H9 (cell line): ENCODE results near the gene SPPL3. TPM values are rescaled to one million over a fixed set of nuclear protein-coding genes. Genes with fewer than 3 reads are reported as not detected.

Experiments
- DNase-seq: peaks from one replicate; pipeline ENCODE4 v3.0.0-alpha.2; 2017
- H2AFZ ChIP-seq: one replicate; pipeline ENCODE4 v1.6.1; 2013; ENCODE audit warnings: mild to moderate bottlenecking, low read length, control low read depth, moderate library complexity
- H2AK5ac ChIP-seq: 2 replicates; pipeline ENCODE4 v1.6.1; 2013; ENCODE audit warnings: low read length, control low read depth, mixed read lengths; ENCODE audit not compliant: insufficient read length
- H2BK120ac ChIP-seq: one replicate; pipeline ENCODE4 v1.6.1; 2013; ENCODE audit warnings: low read depth, mild to moderate bottlenecking, low read length, control low read depth, inconsistent platforms; ENCODE audit not compliant: poor library complexity, severe bottlenecking
- H2BK12ac ChIP-seq: 2 replicates; pipeline ENCODE4 v1.6.1; 2013; ENCODE audit warnings: low read length, control low read depth, mixed read lengths, low read depth; ENCODE audit not compliant: insufficient read length
- H2BK15ac ChIP-seq: 2 replicates; pipeline ENCODE4 v1.6.1; 2013; ENCODE audit warnings: low read depth, low read length, control low read depth
- H2BK20ac ChIP-seq: one replicate; pipeline ENCODE4 v1.6.1; 2013; ENCODE audit warnings: low read depth, mild to moderate bottlenecking, low read length, control low read depth, inconsistent platforms; ENCODE audit not compliant: poor library complexity, severe bottlenecking
- H2BK5ac ChIP-seq: 2 replicates; pipeline ENCODE4 v1.6.1; 2013; ENCODE audit warnings: low read length, control low read depth, mixed read lengths; ENCODE audit not compliant: insufficient read length
- H3K14ac ChIP-seq: 2 replicates; pipeline ENCODE4 v1.6.1; 2013; ENCODE audit warnings: low read length, control low read depth; ENCODE audit not compliant: insufficient read depth
- H3K18ac ChIP-seq: 2 replicates; pipeline ENCODE4 v1.6.1; 2013; ENCODE audit warnings: low read depth, mild to moderate bottlenecking, mixed read lengths, low read length, control low read depth; ENCODE audit not compliant: insufficient read length
- H3K23ac ChIP-seq: 2 replicates; pipeline ENCODE4 v1.6.1; 2013; ENCODE audit warnings: low read length, control low read depth, mixed read lengths, low read depth; ENCODE audit not compliant: insufficient read length
- H3K23me2 ChIP-seq: 2 replicates; pipeline ENCODE4 v1.6.1; 2013; ENCODE audit warnings: low read depth, mild to moderate bottlenecking, mixed read lengths, low read length, control low read depth; ENCODE audit not compliant: insufficient read length, poor library complexity, severe bottlenecking
- H3K27ac ChIP-seq: 2 replicates; pipeline ENCODE4 v1.5.1; 2013; ENCODE audit warnings: low read length, control low read depth, mixed read lengths, low read depth; ENCODE audit not compliant: insufficient read length
- H3K27me3 ChIP-seq: 2 replicates; pipeline ENCODE4 v1.6.1; 2013; ENCODE audit warnings: low read length, control low read depth, inconsistent platforms; ENCODE audit not compliant: insufficient read depth
- H3K4ac ChIP-seq: 2 replicates; pipeline ENCODE4 v1.6.1; 2013; ENCODE audit warnings: low read depth, mild to moderate bottlenecking, control low read depth, inconsistent platforms, low read length, moderate library complexity
- H3K4me1 ChIP-seq: 2 replicates; pipeline ENCODE4 v1.6.1; 2013; ENCODE audit warnings: low read length, control low read depth, inconsistent platforms; ENCODE audit not compliant: insufficient read depth
- H3K4me2 ChIP-seq: 2 replicates; pipeline ENCODE4 v1.6.1; 2013; ENCODE audit warnings: low read length, control low read depth, mixed read lengths; ENCODE audit not compliant: insufficient read length, insufficient read depth
- H3K56ac ChIP-seq: 2 replicates; pipeline ENCODE4 v1.6.1; 2013; ENCODE audit warnings: low read depth, mild to moderate bottlenecking, mixed read lengths, low read length, control low read depth; ENCODE audit not compliant: insufficient read length
- H3K79me1 ChIP-seq: 2 replicates; pipeline ENCODE4 v1.6.1; 2013; ENCODE audit warnings: low read depth, mild to moderate bottlenecking, moderate library complexity, low read length, control low read depth, inconsistent platforms; ENCODE audit not compliant: insufficient read depth, poor library complexity, severe bottlenecking
- H3K79me2 ChIP-seq: 2 replicates; pipeline ENCODE4 v1.6.1; 2013; ENCODE audit warnings: low read length, control low read depth, inconsistent platforms; ENCODE audit not compliant: insufficient read depth
- H3K9ac ChIP-seq: 2 replicates; pipeline ENCODE4 v1.6.1; 2013; ENCODE audit warnings: low read length, control low read depth, mixed read lengths; ENCODE audit not compliant: insufficient read length; ENCODE audit errors: extremely low read depth
- H3K9me3 ChIP-seq: one replicate; pipeline ENCODE4 v1.6.1; 2013; ENCODE audit warnings: low read depth, low read length, inconsistent platforms; ENCODE audit not compliant: control insufficient read depth
- H3T11ph ChIP-seq: one replicate; pipeline ENCODE4 v1.6.1; 2013; ENCODE audit warnings: mild to moderate bottlenecking, low read length, control low read depth, inconsistent platforms
- H4K20me1 ChIP-seq: one replicate; pipeline ENCODE4 v1.6.1; 2013; ENCODE audit not compliant: control insufficient read depth, insufficient read length, insufficient read depth
- H4K5ac ChIP-seq: 2 replicates; pipeline ENCODE4 v1.6.1; 2013; ENCODE audit warnings: low read depth, mild to moderate bottlenecking, mixed read lengths, low read length, control low read depth; ENCODE audit not compliant: insufficient read length
- H4K8ac ChIP-seq: replicated peaks from 2 replicates; pipeline ENCODE4 v1.6.1; 2013; ENCODE audit warnings: low read length, control low read depth, mixed read lengths, low read depth; ENCODE audit not compliant: insufficient read length
- H4K91ac ChIP-seq: 2 replicates; pipeline ENCODE4 v1.6.1; 2013; ENCODE audit warnings: low read depth, mild to moderate bottlenecking, moderate library complexity, mixed read lengths, low read length, control low read depth; ENCODE audit not compliant: insufficient read length
- H3K27ac Mint-ChIP-seq, 3 experiments: 2 replicates in 2 of 3; 3 replicates in 1 of 3; pipeline ENCODE4 v1.8.0; 2020 to 2021; ENCODE audit warnings: mixed read lengths in 3 of 3, mild to moderate bottlenecking in 1 of 3, moderate library complexity in 1 of 3
- H3K27me3 Mint-ChIP-seq: 2 replicates; pipeline ENCODE4 v1.8.0; 2021; ENCODE audit warnings: low read depth, mild to moderate bottlenecking, moderate library complexity, mixed read lengths
- H3K36me3 Mint-ChIP-seq, 3 experiments: 2 replicates in 2 of 3; 3 replicates in 1 of 3; pipeline ENCODE4 v1.8.0; 2020 to 2021; ENCODE audit warnings: low read depth in 3 of 3, mixed read lengths in 3 of 3; ENCODE audit not compliant: insufficient read depth in 1 of 3
- H3K4me1 Mint-ChIP-seq, 2 experiments: 2 replicates each; pipeline ENCODE4 v1.8.0; 2020; ENCODE audit warnings: mixed read lengths in 2 of 2
- H3K4me3 Mint-ChIP-seq, 2 experiments: 2 replicates in 1 of 2; 3 replicates in 1 of 2; pipeline ENCODE4 v1.8.0; 2020 to 2021; ENCODE audit warnings: mild to moderate bottlenecking in 2 of 2, mixed read lengths in 2 of 2, moderate library complexity in 1 of 2
- H3K9me3 Mint-ChIP-seq, 2 experiments: 2 replicates in 1 of 2; 3 replicates in 1 of 2; pipeline ENCODE4 v1.8.0; 2020; ENCODE audit warnings: mild to moderate bottlenecking in 2 of 2, mixed read lengths in 2 of 2, moderate library complexity in 1 of 2
- WGBS: extraction: QIAGEN DNeasy Blood & Tissue Kit; methylation state at CpG from one replicate; pipeline ENCODE4 v1.1.7; 2013; ENCODE audit warnings: missing lambda C conversion rate, low lambda C conversion rate, mixed read lengths; ENCODE audit not compliant: insufficient read length; ENCODE audit errors: extremely low coverage; 5-methylcytosine and 5-hydroxymethylcytosine counted together
- long read RNA-seq: library from polyadenylated mRNA; unstranded; transcript quantifications from one replicate; pipeline ENCODE4 v2.0.0, GENCODE V29; 2020
- total RNA-seq: library from RNA; stranded (reverse); gene quantifications from 2 replicates; pipeline ENCODE4 v1.2.1, GENCODE V29; 2021
- TF ChIP-seq, protein P1 (sequence below): fragments of 200-600 bp; sonication (generic); conservative IDR thresholded peaks from 3 replicates; pipeline ENCODE4 v1.8.0; 2021; ENCODE audit warnings: antibody characterized with exemption, mild to moderate bottlenecking

Gene SPPL3
- 46.3 and 47.2 TPM in 2 replicates for total RNA-seq
- long read RNA-seq, full-length matches to known transcripts: 6 of 19 reads
- long read RNA-seq, partial matches to known transcripts: 7 of 19 reads
- long read RNA-seq, other reads (novel, unspliced or antisense): 6 of 19 reads

DNA sequence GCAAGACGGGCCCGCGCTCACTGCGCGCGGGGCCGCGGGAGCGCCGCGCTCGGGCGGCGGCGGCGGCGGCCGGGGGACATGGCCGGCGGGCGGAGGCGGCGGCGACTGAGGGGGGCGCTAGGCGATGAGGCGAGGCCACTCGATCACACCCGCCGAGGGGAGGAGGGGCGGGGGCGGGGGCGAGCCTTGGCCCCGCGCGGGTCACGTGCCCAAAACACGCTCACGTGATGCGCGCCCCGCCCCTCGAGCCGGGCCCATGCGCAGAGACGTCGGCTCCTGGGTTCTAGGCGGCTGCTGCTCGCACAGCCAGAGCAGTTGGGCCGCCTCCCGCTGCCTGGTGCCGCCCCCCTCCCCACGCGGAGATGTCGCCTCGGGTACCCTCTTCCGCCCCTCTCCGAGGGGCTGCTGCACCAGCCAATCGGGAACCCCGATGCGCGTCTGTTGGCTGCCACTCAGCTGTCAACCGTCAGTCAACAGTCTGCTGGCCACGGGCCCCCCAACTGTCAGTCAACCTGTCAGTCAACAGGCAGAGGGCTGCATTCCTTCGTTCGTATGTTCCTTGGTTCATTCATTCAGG lies at the start of gene SPPL3:
Gene SPPL3, minus strand, starts transcription at position 162 of the 577 bp plus-strand sequence. CDS start 491 bp downstream, outside the sequence.
- H4K8ac ChIP-seq: no peak within 1 kb of the TSS
- Mint-ChIP-seq H3K4me3 (peak within 1 kb of the TSS; percentile 99 to 100), H3K9me3 (no peaks in the 10 kb centered on the region), H3K27ac (peak within 1 kb of the TSS; percentile 7 to 96 (median 95); a peak in 5 of 7 replicates), H3K36me3 (peaks cover 3 to 11% (median 10%) of the 10 kb centered on the region in 3 experiments; a peak in 5 of 7 replicates), H3K27me3 (no peaks in the 10 kb centered on the region; the same call in 1 of the 2 replicates), H3K4me1 (peaks cover 17 to 21% of the 10 kb centered on the region in 2 experiments)
- no peaks in the 10 kb centered on the region for H3K27me3 ChIP-seq
- H3K4me1 ChIP-seq: no peaks in the 10 kb centered on the region; the same call in 1 of the 2 replicates
- no peak within 1 kb of the TSS for H4K91ac ChIP-seq
- H3K18ac ChIP-seq: peak within 1 kb of the TSS; percentile 29
- peak within 1 kb of the TSS; percentile 93 for H3K4me2 ChIP-seq
- H3K23ac ChIP-seq: no peak within 1 kb of the TSS
- no peak within 1 kb of the TSS for H2BK12ac ChIP-seq
- H4K20me1 ChIP-seq: no peaks in the 10 kb centered on the region
- TF ChIP-seq, protein P1, sequence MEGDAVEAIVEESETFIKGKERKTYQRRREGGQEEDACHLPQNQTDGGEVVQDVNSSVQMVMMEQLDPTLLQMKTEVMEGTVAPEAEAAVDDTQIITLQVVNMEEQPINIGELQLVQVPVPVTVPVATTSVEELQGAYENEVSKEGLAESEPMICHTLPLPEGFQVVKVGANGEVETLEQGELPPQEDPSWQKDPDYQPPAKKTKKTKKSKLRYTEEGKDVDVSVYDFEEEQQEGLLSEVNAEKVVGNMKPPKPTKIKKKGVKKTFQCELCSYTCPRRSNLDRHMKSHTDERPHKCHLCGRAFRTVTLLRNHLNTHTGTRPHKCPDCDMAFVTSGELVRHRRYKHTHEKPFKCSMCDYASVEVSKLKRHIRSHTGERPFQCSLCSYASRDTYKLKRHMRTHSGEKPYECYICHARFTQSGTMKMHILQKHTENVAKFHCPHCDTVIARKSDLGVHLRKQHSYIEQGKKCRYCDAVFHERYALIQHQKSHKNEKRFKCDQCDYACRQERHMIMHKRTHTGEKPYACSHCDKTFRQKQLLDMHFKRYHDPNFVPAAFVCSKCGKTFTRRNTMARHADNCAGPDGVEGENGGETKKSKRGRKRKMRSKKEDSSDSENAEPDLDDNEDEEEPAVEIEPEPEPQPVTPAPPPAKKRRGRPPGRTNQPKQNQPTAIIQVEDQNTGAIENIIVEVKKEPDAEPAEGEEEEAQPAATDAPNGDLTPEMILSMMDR: no peak
- DNase-seq: peak; percentile 97
- no peaks in the 10 kb centered on the region for H3K79me1 ChIP-seq
- H3K9ac ChIP-seq: peak within 1 kb of the TSS; percentile 76
- H3K4ac ChIP-seq: no peak within 1 kb of the TSS
- H2BK20ac ChIP-seq: no peak within 1 kb of the TSS
- no peak within 1 kb of the TSS; the same call in 1 of the 2 replicates for H2BK15ac ChIP-seq
- no peaks in the 10 kb centered on the region for H3K9me3 ChIP-seq
- H3K79me2 ChIP-seq: peaks cover 17% of the 10 kb centered on the region; the same call in 1 of the 2 replicates
- no peak within 1 kb of the TSS for H2BK5ac ChIP-seq
- H3K56ac ChIP-seq: no peak within 1 kb of the TSS
- no peak within 1 kb of the TSS for H3K27ac ChIP-seq
- no peak within 1 kb of the TSS for H4K5ac ChIP-seq
- no peak within 1 kb of the TSS for H3T11ph ChIP-seq
- no peak within 1 kb of the TSS for H2AK5ac ChIP-seq
- no peak within 1 kb of the TSS for H2AFZ ChIP-seq
- peaks cover 10% of the 10 kb centered on the region for H3K23me2 ChIP-seq
- peak within 1 kb of the TSS; percentile 87 for H3K14ac ChIP-seq
- WGBS: no CpG with 5 or more reads among the region's 66 CpGs
- no peak within 1 kb of the TSS for H2BK120ac ChIP-seq
